Stimulated activated CD4-positive, alpha-beta T cell treated with anti-CD3 and anti-CD28 coated beads, Interleukin-1b, Interleukin-23, amount 100 ng/mL, for 4 hours (primary cell): Measurements from ENCODE around the gene KIAA1217.

Experiments
- DNase-seq, 2 donors: peaks; one replicate each; pipeline ENCODE4 v3.0.0-alpha.2; 2020; ENCODE audit warnings: low read depth in 2 of 2

The KIAA1217 gene

GRCh38 chr10:24406809-24407483 lies 198.0 kb downstream of the KIAA1217 start:
- no peak for DNase-seq

GRCh38 chr10:24407928-24408327 lies 199.0 kb downstream of the KIAA1217 start:
- DNase-seq, result no peak

GRCh38 chr10:24408365-24408764 lies 199.4 kb downstream of the KIAA1217 start:
- no peak for DNase-seq

GRCh38 chr10:24414597-24414996 lies 205.7 kb downstream of the KIAA1217 start:
- no peak for DNase-seq

GRCh38 chr10:24415455-24416125 lies 206.7 kb downstream of the KIAA1217 start:
- DNase-seq, result no peak

GRCh38 chr10:24416248-24416647 lies 207.3 kb downstream of the KIAA1217 start:
- no peak for DNase-seq

- DNase-seq, result no peak
These were observed 208.1 kb downstream of the KIAA1217 start for GRCh38 chr10:24417053-24417452.

GRCh38 chr10:24418532-24418931 lies 209.6 kb downstream of the KIAA1217 start:
- DNase-seq, result no peak

GRCh38 chr10:24419066-24419465 lies 210.1 kb downstream of the KIAA1217 start:
- DNase-seq, result no peak

GRCh38 chr10:24425151-24425550 lies 216.2 kb downstream of the KIAA1217 start:
- DNase-seq, result no peak

GRCh38 chr10:24427678-24428409 lies 218.9 kb downstream of the KIAA1217 start:
- DNase-seq, result no peak

- no peak for DNase-seq
These were observed 219.5 kb downstream of the KIAA1217 start for GRCh38 chr10:24428410-24428782.

- no peak for DNase-seq
These were observed 221.7 kb downstream of the KIAA1217 start for GRCh38 chr10:24430591-24430990.

GRCh38 chr10:24432478-24433416 lies 223.8 kb downstream of the KIAA1217 start:
- DNase-seq, result no peak

GRCh38 chr10:24433705-24434104 lies 224.8 kb downstream of the KIAA1217 start:
- DNase-seq, result no peak

GRCh38 chr10:24434961-24435360 lies 226.0 kb downstream of the KIAA1217 start:
- DNase-seq, result no peak

GRCh38 chr10:24435374-24435773 lies 226.4 kb downstream of the KIAA1217 start:
- no peak for DNase-seq

GRCh38 chr10:24437302-24437701 lies 228.4 kb downstream of the KIAA1217 start:
- no peak for DNase-seq

GRCh38 chr10:24438800-24439199 lies 229.9 kb downstream of the KIAA1217 start:
- DNase-seq, result no peak

- no peak for DNase-seq
These were observed 231.0 kb downstream of the KIAA1217 start for GRCh38 chr10:24439935-24440334.
